C4-2B (cell line): ENCODE data around the gene MGMT.

ENCODE experiments used
- H3K27ac ChIP-seq: fragments of 450-650 bp; 2 replicates; pipeline ENCODE4 v1.5.1; 2017
- ZFX ChIP-seq: fragments of 450-650 bp; IDR thresholded peaks from 2 replicates; pipeline ENCODE4 v1.6.1; 2017
- TF ChIP-seq, protein P1 (sequence below): fragments of 450-650 bp; conservative IDR thresholded peaks from 2 replicates; pipeline ENCODE4 v1.5.1; 2017; ENCODE audit warnings: mild to moderate bottlenecking

Gene MGMT

DNA sequence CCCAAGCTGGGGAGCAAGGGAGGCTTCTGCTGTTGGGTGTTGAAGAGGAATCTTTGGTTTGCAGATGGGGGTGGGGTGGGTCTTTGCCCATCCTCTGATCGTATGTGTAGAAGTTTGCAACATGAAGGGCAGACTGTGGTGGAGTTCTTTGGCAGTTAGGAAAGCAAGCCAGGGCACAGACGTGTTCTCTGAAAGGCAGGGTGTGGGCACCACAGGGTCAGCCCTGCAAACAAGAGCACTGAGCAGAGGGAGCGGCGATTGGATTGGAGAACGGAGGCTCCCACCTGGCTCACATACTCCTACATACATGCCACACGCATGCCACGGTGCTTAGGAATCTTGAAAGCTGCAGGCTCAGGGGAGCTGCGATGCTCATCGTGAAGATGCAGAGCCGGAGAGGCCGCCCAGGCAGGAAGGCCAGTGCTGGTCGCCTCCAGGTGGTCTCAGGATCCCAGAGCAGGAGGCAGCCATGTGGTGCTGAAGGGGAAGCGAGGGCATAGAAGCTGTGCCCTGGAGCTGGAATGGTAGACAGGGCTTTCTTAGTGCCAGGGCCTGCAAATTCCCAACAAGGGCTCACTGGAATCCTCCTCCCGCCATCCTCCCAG, 149.0 kb downstream of the MGMT start:
- TF ChIP-seq, protein P1, sequence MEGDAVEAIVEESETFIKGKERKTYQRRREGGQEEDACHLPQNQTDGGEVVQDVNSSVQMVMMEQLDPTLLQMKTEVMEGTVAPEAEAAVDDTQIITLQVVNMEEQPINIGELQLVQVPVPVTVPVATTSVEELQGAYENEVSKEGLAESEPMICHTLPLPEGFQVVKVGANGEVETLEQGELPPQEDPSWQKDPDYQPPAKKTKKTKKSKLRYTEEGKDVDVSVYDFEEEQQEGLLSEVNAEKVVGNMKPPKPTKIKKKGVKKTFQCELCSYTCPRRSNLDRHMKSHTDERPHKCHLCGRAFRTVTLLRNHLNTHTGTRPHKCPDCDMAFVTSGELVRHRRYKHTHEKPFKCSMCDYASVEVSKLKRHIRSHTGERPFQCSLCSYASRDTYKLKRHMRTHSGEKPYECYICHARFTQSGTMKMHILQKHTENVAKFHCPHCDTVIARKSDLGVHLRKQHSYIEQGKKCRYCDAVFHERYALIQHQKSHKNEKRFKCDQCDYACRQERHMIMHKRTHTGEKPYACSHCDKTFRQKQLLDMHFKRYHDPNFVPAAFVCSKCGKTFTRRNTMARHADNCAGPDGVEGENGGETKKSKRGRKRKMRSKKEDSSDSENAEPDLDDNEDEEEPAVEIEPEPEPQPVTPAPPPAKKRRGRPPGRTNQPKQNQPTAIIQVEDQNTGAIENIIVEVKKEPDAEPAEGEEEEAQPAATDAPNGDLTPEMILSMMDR, result no peak
- TF ChIP-seq ZFX, result no peak
- no peak overlapping the region for H3K27ac ChIP-seq

DNA sequence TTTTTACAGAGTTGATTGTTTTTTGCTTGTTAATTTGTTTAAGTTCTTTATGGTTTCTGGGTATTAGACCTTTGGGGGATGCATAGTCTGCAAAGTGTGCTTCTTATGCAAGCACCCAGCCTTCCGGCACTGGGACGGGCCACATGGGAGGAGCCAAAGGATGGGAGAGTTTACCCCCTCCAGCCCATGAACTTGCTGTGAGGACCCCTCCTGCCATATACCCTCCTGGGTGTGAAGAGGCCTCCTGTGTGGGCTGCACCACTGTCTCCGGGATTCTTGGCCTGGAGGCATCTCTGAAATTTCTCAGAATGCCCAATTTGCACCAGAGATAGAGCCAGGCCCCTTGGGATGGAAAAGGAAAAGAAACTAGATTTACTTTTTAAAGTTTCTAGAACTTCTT, 150.7 kb downstream of the MGMT start:
- no peak for TF ChIP-seq ZFX
- TF ChIP-seq, protein P1, result no peak

DNA sequence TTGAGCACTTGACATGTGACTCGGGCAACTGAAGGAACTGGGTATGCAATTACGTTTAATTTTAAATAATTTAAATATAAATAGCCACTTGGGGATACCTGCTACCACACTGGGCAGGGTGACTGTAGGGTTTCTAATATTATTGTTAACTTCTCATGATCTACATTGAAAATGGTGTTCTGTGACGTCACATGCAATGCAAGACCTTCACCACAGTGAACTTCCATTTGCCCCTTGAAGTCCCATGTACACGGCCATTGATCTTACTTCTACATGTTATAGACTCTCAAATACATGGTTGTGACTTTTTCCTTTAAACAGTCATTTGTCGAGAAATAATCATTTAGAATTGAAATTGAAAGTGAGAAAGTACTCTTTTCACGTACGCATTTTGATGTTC, 154.0 kb downstream of the MGMT start:
- H3K27ac ChIP-seq, result no peak overlapping the region; the same call in 1 of the 2 replicates
- TF ChIP-seq ZFX, result no peak
- TF ChIP-seq, protein P1, result no peak

More for the DNA sequence above, 150.7 kb downstream of the MGMT start:
- no peak overlapping the region for H3K27ac ChIP-seq

DNA sequence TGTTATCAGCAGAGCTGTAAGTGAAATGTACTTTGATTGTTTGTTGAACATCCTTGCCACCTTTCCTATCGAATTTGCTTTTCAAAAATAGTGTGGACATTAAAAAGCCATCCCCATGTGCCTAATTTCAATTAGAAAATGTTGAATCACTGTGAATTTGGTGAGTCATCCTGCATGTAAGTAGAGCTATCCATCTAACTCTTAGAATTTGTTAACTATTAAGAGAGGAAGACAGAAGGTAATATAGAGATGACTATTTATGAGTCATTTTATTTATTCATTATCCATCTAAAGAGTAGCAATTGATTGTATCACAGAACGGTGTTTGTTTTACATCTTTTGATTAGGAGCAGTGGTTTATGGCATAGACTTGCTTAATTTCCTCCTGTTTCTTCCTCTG, 154.7 kb downstream of the MGMT start:
- TF ChIP-seq, protein P1, result no peak
- no peak for TF ChIP-seq ZFX
- H3K27ac ChIP-seq, result no peak overlapping the region; the same call in 1 of the 2 replicates

DNA sequence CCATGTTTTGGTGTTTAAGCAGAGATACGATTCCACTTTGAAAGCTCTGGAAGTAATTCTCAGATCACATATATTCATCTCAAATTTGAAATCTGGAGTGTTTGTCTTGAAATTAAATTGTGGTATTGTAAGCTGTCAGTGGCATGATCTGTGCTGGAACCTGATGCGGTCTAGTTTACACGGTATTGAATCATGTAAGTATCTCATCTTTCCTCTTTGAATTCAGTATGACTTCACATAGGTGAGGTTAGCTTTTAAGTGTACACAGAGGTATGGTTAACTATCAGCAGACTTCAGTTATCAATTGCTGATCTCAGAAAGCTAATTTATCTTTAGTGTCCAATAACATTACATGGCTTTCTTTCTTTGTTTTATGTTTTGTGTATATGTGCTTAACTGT, 155.2 kb downstream of the MGMT start:
- H3K27ac ChIP-seq, result no peak overlapping the region
- TF ChIP-seq ZFX, result no peak
- TF ChIP-seq, protein P1, result no peak

GRCh38 chr10:129622736-129623135, 155.7 kb downstream of the MGMT start:
- H3K27ac ChIP-seq, result peak overlapping the region; percentile 49
- TF ChIP-seq, protein P1, result no peak
- no peak for TF ChIP-seq ZFX

DNA sequence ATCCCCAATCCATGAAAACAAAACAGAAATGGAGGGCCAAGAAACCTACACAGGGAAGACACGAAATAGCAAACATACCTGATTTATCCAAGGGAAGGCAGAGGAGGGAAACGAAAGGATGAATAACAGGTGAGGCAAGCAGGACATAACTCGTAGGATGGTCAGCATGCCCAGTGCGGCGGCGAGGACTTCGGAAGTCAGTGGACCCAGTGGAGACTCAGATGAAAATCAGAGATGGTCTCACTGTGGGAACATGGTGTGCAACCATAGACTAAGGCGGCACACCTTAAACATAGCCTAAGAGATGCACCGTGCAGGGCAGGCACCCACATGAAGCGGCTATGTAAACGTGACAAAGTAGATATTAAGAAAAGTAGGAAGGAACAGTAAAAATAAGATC, 157.5 kb downstream of the MGMT start:
- H3K27ac ChIP-seq, result no peak overlapping the region
- TF ChIP-seq ZFX, result no peak
- TF ChIP-seq, protein P1, result no peak
